RWPE1 (cell line): ENCODE data around the gene FCHO2.
"Not testable (repeated sequence)": the region's sequence is repeated elsewhere in the genome, so short reads cannot be mapped to it uniquely, and the experiment has no call there.

Source experiments
- CTCF ChIA-PET: fragments of 350-600 bp; sonication (Branson Sonifier 250); formaldehyde crosslinking; extraction: SDS; loops from one replicate; lab custom pipeline; 2021; lab: Yijun Ruan, JAX
- POLR2A ChIA-PET: fragments of 400-600 bp; formaldehyde crosslinking; extraction: SDS; loops from one replicate; lab custom pipeline; 2020; ENCODE audit warnings: antibody characterized with exemption; ENCODE audit not compliant: low non-redundant PET; lab: Yijun Ruan, JAX
- DNase-seq: peaks from one replicate; pipeline ENCODE4 v3.0.0; 2012; ENCODE audit warnings: low spot score
- H3K27ac ChIP-seq: fragments of 450-650 bp; 2 replicates; pipeline ENCODE4 v1.5.1; 2017
- TF ChIP-seq, protein P1 (sequence below): fragments of 450-650 bp; conservative IDR thresholded peaks from 2 replicates; pipeline ENCODE4 v1.5.1; 2017; ENCODE audit warnings: low read depth, mild to moderate bottlenecking

The FCHO2 gene

DNA sequence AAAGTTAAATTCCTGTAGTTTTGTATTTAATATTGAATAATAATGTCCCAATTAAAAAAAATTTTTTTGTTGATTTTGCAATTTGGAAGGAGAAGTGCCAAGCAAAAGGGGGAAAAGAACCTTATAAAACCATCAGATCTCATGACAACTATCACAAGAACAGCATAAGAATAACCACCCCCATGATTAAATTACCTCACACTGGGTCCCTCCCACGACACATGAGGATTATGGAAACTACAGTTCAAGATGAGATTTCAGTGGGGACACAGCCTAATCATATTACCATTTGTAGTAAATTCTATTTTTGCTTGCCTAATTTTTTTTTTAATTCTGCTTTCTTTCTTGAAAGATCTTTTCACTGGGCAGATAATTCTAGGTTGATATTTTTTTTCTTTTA is 33.4 kb upstream of the FCHO2 start:
- ChIA-PET CTCF (interaction anchor here (0.9 kb wide), 1 partner anchor 279 kb away, joined by 3 read pairs; no protein-coding TSS in a partner anchor), POLR2A (no interaction called here)
- DNase-seq = no peak
- no peak overlapping the region for H3K27ac ChIP-seq
- TF ChIP-seq, protein P1, sequence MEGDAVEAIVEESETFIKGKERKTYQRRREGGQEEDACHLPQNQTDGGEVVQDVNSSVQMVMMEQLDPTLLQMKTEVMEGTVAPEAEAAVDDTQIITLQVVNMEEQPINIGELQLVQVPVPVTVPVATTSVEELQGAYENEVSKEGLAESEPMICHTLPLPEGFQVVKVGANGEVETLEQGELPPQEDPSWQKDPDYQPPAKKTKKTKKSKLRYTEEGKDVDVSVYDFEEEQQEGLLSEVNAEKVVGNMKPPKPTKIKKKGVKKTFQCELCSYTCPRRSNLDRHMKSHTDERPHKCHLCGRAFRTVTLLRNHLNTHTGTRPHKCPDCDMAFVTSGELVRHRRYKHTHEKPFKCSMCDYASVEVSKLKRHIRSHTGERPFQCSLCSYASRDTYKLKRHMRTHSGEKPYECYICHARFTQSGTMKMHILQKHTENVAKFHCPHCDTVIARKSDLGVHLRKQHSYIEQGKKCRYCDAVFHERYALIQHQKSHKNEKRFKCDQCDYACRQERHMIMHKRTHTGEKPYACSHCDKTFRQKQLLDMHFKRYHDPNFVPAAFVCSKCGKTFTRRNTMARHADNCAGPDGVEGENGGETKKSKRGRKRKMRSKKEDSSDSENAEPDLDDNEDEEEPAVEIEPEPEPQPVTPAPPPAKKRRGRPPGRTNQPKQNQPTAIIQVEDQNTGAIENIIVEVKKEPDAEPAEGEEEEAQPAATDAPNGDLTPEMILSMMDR = no peak

DNA sequence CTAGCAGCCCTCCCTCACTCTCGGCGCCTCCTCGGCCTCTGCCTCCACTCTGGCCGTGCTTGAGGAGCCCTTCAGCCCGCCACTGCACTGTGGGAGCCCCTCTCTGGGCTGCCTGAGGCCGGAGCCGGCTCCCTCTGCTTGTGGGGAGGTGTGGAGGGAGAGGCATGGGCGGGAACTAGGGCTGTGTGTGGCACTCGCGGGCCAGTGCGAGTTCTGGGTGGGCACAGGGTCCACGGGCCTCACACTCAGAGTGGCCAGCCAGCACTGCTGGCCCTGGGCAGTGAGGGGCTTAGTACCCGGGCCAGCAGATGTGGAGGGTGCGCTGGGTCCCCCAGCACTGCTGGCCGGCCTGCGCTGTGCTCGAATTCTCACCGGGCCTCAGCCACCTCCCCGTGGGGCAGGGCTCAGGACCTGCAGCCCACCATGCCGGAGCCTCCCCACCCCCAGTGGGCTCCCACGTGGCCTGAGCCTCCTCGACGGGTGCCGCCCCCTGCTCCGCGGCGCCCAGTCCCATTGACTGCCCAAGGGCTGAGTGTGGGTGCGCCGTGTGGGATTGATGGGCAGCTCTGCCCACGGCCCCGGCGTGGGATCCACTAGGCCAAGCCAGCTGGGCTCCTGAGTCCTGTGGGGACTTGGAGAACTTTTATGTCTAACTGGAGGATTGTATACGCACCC is 30.4 kb upstream of the FCHO2 start:
- ChIA-PET POLR2A (no interaction called here), CTCF (no interaction called here)
- no peak for DNase-seq
- no peak overlapping the region for H3K27ac ChIP-seq
- TF ChIP-seq, protein P1 = no peak

DNA sequence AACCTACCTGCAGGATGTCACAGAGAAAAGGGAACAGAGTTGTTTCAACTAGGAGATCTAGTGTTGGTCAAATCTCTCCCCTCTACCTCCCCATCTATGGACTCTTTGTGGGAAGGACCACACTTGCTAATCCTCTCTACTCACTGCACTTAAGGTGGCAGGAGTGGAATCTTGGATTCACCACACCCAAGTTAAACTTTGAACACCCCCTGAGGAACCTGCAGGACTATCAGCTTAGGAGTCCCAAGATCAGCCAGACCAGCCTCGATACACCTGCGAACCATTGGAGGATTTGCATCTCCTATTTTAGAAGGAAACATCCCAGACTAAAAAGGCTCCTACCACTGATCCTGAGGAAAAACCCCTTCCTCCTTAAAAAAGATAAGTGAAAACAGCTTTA is 23.2 kb upstream of the FCHO2 start:
- H3K27ac ChIP-seq, CTCF ChIA-PET, DNase-seq, POLR2A ChIA-PET: not testable (repeated sequence)

DNA sequence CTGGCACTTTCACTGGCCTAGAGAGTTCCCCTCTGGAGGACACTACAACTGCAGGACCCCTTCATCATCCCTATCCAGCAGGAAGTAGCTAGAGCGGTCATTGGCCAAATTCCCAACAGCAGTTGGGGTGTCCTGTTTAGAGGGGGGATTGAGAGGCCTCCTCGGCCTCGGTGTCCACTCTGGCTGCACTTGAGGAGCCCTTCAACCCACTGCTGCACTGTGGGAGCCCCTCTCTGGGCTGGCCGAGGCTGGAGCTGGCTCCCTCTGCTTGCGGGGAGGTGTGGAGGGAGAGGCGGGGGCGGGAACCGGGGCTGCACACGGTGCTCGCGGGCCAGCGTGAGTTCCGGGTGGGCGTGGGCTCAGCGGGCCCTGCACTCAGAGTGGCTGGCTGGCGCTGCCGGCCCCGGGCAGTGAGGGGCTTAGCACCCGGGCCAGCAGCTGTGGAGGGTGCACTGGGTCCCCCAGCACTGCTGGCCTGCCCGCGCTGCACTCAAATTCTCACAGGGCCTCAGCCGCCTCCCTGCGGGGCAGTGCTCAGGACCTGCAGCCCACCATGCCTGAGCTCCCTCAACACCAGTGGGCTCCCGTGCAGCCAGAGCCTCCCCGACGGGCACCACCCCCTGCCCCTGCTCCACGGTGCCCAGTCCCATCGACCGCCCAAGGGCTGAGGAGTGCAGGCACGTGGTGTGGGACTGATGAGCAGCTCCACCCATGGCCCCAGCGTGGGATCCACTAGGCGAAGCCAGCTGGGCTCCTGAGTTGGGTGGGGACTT is 20.7 kb upstream of the FCHO2 start:
- POLR2A ChIA-PET = not testable (repeated sequence)

DNA sequence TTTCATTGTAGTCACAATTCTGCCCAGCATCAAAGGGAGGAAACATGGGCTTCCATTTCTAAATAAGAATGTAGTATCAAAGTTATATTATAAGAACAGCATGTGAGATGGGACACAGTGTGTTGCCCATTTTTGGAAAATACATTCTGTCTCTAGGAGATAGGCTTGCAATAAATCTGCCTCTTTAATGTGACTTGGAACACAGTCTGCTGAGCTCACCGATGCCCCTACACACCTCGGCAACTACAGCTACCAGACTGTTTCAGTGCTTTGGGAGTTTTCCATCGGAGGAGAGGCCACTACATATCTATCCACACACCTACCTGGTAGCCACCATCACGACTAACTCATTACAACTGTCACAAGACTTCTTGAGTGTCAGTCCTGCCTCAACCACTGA is 18.9 kb upstream of the FCHO2 start:
- TF ChIP-seq, protein P1 = no peak
- POLR2A ChIA-PET = no interaction called here
- H3K27ac ChIP-seq = no peak overlapping the region
- CTCF ChIA-PET = no interaction called here
- no peak for DNase-seq

More for the DNA sequence above, 20.7 kb upstream of the FCHO2 start:
- CTCF ChIA-PET = interaction anchor here (1.4 kb wide), 1 partner anchor 148 kb away, joined by 5 read pairs; no protein-coding TSS in a partner anchor
- H3K27ac ChIP-seq, DNase-seq: not testable (repeated sequence)

DNA sequence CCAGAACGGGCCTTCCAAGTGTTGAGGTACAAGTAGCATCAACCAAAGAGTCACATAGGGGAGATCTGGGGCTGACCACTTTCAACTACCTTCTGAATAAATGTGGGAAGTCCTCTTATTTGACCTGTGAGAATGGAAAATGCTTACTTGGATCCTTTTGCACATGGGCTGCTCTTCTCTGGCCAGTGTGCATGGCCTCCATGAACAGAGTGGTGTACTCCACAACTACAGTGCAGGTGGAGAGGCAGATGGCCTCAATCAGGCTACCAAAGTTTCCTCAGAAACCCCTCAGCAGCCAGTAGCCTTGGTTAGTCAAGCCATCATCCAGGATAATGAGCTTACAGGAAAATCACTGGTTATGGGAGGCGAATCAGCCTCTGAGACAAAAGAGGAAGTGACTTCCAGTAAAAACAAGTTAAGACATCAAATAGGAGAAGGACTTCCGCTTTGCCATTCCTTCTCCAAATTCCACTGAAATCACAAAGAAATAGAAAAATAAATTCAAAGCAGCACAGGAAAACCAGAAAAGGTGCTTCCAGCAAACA is 18.3 kb upstream of the FCHO2 start:
- CTCF ChIA-PET = no interaction called here

DNA sequence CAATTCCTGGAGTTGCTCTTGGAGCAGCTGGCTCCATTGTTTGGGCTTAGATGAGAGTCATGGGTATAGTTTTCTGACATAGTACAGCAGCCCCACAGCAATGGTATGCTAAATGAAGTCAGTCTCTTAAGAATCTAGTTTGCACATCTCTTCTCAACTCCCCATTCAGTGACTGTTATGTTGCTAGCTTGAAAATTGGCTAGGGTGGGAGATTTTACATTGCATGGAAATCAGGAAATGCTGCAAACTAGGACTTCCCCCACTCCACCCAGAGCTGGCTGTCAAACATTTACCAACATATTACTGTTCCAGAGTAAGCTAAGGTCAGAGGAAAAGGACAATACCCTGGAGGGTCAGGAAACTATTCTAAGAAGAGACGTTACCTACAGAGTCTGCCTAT is 17.6 kb upstream of the FCHO2 start:
- CTCF ChIA-PET = interaction anchor here (0.7 kb wide), 1 partner anchor 9 kb away, joined by 3 read pairs; no protein-coding TSS in a partner anchor
- POLR2A ChIA-PET = no interaction called here

More for the DNA sequence above, 18.3 kb upstream of the FCHO2 start:
- DNase-seq = no peak
- no peak overlapping the region for H3K27ac ChIP-seq
- TF ChIP-seq, protein P1 = no peak
- POLR2A ChIA-PET = no interaction called here

More for the DNA sequence above, 17.6 kb upstream of the FCHO2 start:
- TF ChIP-seq, protein P1 = no peak
- no peak overlapping the region for H3K27ac ChIP-seq
- DNase-seq = no peak
